IMR-90 (cell line): ENCODE measurements around the gene NTPCR. TPM values are rescaled to one million over a fixed set of nuclear protein-coding genes. Genes with fewer than 3 reads are reported as not detected.

ENCODE experiments used
- ATAC-seq: fragments of 200-7000 bp; cut with Tn5 transposase; 2 replicates; pipeline ENCODE4 v1.9.1; 2020; ENCODE audit warnings: low read depth, mild to moderate bottlenecking, moderate library complexity
- BruUV-seq: library from RNA; stranded (reverse); fragments of 400-500 nt; replicated peaks from 2 replicates; lab custom pipeline; 2021; lab: Mats Ljungman, UMichigan
- CTCF ChIA-PET: fragments of 300-600 bp; formaldehyde crosslinking; extraction: SDS; loops from one replicate; lab custom pipeline; 2021; ENCODE audit warnings: antibody characterized with exemption; lab: Yijun Ruan, JAX
- POLR2A ChIA-PET: fragments of 300-600 bp; sonication (Branson Sonifier 250); formaldehyde crosslinking; loops from one replicate; lab custom pipeline; 2022; ENCODE audit warnings: antibody characterized with exemption; ENCODE audit not compliant: unreplicated experiment; lab: Charles Lee
- DNase-seq: peaks from one replicate; pipeline ENCODE4 v3.0.0; 2013
- H2AFZ ChIP-seq: replicated peaks from 2 replicates; pipeline ENCODE3; 2013; ENCODE audit warnings: low read length, mild to moderate bottlenecking; ENCODE audit not compliant: poor library complexity
- H2AK5ac ChIP-seq: 2 replicates; pipeline ENCODE4 v1.6.1; 2013; ENCODE audit warnings: low read depth, low read length, inconsistent platforms
- H2AK9ac ChIP-seq: replicated peaks from 2 replicates; pipeline ENCODE3; 2013; ENCODE audit warnings: mild to moderate bottlenecking, low read depth, low read length, moderate library complexity; ENCODE audit not compliant: poor library complexity
- H2BK120ac ChIP-seq: 2 replicates; pipeline ENCODE4 v1.6.1; 2013; ENCODE audit warnings: low read depth, low read length, inconsistent platforms
- H2BK15ac ChIP-seq: 3 replicates; pipeline ENCODE4 v1.6.1; 2013; ENCODE audit warnings: low read depth, low read length, inconsistent platforms
- H2BK20ac ChIP-seq: 2 replicates; pipeline ENCODE4 v1.6.1; 2013; ENCODE audit warnings: low read depth, mild to moderate bottlenecking, inconsistent platforms, low read length, moderate library complexity
- H2BK5ac ChIP-seq: 2 replicates; pipeline ENCODE4 v1.6.1; 2013; ENCODE audit warnings: mild to moderate bottlenecking, low read depth, low read length, inconsistent platforms; ENCODE audit not compliant: poor library complexity, severe bottlenecking
- H3K14ac ChIP-seq: replicated peaks from 2 replicates; pipeline ENCODE4 v1.6.1; 2013; ENCODE audit warnings: low read depth, low read length, inconsistent platforms
- H3K18ac ChIP-seq: 2 replicates; pipeline ENCODE4 v1.6.1; 2013; ENCODE audit warnings: low read depth, low read length, control low read depth
- H3K23ac ChIP-seq: 2 replicates; pipeline ENCODE4 v1.6.1; 2013; ENCODE audit warnings: low read depth, low read length, inconsistent platforms
- H3K27ac ChIP-seq: 2 replicates; pipeline ENCODE4 v1.5.1; 2013; ENCODE audit warnings: mild to moderate bottlenecking, control low read depth, low read length; ENCODE audit not compliant: insufficient read depth
- H3K27me3 ChIP-seq: 2 replicates; pipeline ENCODE4 v1.6.1; 2013; ENCODE audit warnings: low read length; ENCODE audit not compliant: control insufficient read depth, insufficient read depth
- H3K36me3 ChIP-seq: 2 replicates; pipeline ENCODE4 v1.6.1; 2013; ENCODE audit warnings: low read length, mixed read lengths; ENCODE audit not compliant: control insufficient read depth, insufficient read depth
- H3K4ac ChIP-seq: 2 replicates; pipeline ENCODE4 v1.6.1; 2013; ENCODE audit warnings: low read depth, low read length, inconsistent platforms
- H3K4me1 ChIP-seq: 2 replicates; pipeline ENCODE4 v1.6.1; 2013; ENCODE audit warnings: low read length, mixed read lengths; ENCODE audit not compliant: control insufficient read depth, insufficient read depth
- H3K4me2 ChIP-seq: 2 replicates; pipeline ENCODE4 v1.6.1; 2013; ENCODE audit warnings: low read depth, mild to moderate bottlenecking, control low read depth, low read length, moderate library complexity
- H3K4me3 ChIP-seq: 2 replicates; pipeline ENCODE4 v1.5.1; 2013; ENCODE audit warnings: low read depth, mild to moderate bottlenecking, control low read depth, low read length, moderate library complexity; ENCODE audit not compliant: insufficient read depth
- H3K56ac ChIP-seq: 2 replicates; pipeline ENCODE4 v1.6.1; 2013; ENCODE audit warnings: low read length, inconsistent platforms; ENCODE audit not compliant: insufficient read depth; ENCODE audit errors: extremely low read depth
- H3K79me1 ChIP-seq, 2 experiments: 2 replicates each; pipeline ENCODE4 v1.6.1; 2013; ENCODE audit warnings: low read length in 2 of 2, inconsistent platforms in 1 of 2, low read depth in 1 of 2
- H3K9ac ChIP-seq: 2 replicates; pipeline ENCODE4 v1.6.1; 2013; ENCODE audit warnings: low read depth, low read length, control low read depth
- H3K9me1 ChIP-seq: 2 replicates; pipeline ENCODE4 v1.6.1; 2013; ENCODE audit warnings: low read length, inconsistent platforms; ENCODE audit not compliant: insufficient read depth
- H3K9me3 ChIP-seq: 2 replicates; pipeline ENCODE4 v1.6.1; 2013; ENCODE audit warnings: low read length; ENCODE audit not compliant: control insufficient read depth, insufficient read depth
- H4K20me1 ChIP-seq: 2 replicates; pipeline ENCODE4 v1.6.1; 2013; ENCODE audit warnings: low read length, inconsistent platforms; ENCODE audit not compliant: insufficient read depth
- H4K5ac ChIP-seq: 2 replicates; pipeline ENCODE4 v1.6.1; 2013; ENCODE audit warnings: mild to moderate bottlenecking, low read depth, low read length, control low read depth
- H4K8ac ChIP-seq, 2 experiments: 2 replicates each; pipeline ENCODE4 v1.6.1; 2013; ENCODE audit warnings: low read depth in 2 of 2, low read length in 2 of 2, control low read depth in 1 of 2, inconsistent platforms in 1 of 2
- H4K91ac ChIP-seq: 2 replicates; pipeline ENCODE4 v1.6.1; 2013; ENCODE audit warnings: low read depth, low read length, inconsistent platforms; ENCODE audit not compliant: insufficient read depth
- BHLHE40 ChIP-seq: fragments of 150-350 bp; IDR thresholded peaks from 2 replicates; pipeline ENCODE4 v1.6.1; 2016; ENCODE audit warnings: mild to moderate bottlenecking, low read depth, low read length
- CEBPB ChIP-seq: IDR thresholded peaks from 2 replicates; pipeline ENCODE4 v1.6.1; 2012; ENCODE audit warnings: low read depth, low read length, improper control_type of control experiment
- CHD1 ChIP-seq: IDR thresholded peaks from 2 replicates; pipeline ENCODE4 v1.6.1; 2012; ENCODE audit warnings: low read depth, low read length, improper control_type of control experiment
- FOS ChIP-seq: fragments of 150-350 bp; IDR thresholded peaks from 2 replicates; pipeline ENCODE4 v1.6.1; 2016; ENCODE audit warnings: low read depth, low read length
- MAFK ChIP-seq: IDR thresholded peaks from 2 replicates; pipeline ENCODE4 v1.6.1; 2012; ENCODE audit warnings: low read depth, low read length, improper control_type of control experiment
- MAZ ChIP-seq: IDR thresholded peaks from 2 replicates; pipeline ENCODE4 v1.6.1; 2012; ENCODE audit warnings: low read depth, mild to moderate bottlenecking, low read length, improper control_type of control experiment, moderate library complexity, borderline replicate concordance
- MXI1 ChIP-seq: IDR thresholded peaks from 2 replicates; pipeline ENCODE4 v1.6.1; 2012; ENCODE audit warnings: low read depth, mild to moderate bottlenecking, low read length, moderate library complexity, borderline replicate concordance
- NFE2L2 ChIP-seq: fragments of 150-350 bp; IDR thresholded peaks from 2 replicates; pipeline ENCODE4 v1.6.1; 2016; ENCODE audit warnings: low read depth, mild to moderate bottlenecking, low read length
- POLR2A ChIP-seq: IDR thresholded peaks from 2 replicates; pipeline ENCODE4 v1.6.1; 2012; ENCODE audit warnings: mild to moderate bottlenecking, low read depth, low read length
- RAD21 ChIP-seq: IDR thresholded peaks from 2 replicates; pipeline ENCODE4 v1.6.1; 2012; ENCODE audit warnings: low read length, improper control_type of control experiment
- RCOR1 ChIP-seq: IDR thresholded peaks from 2 replicates; pipeline ENCODE4 v1.6.1; 2012; ENCODE audit warnings: mild to moderate bottlenecking, low read length, improper control_type of control experiment; ENCODE audit not compliant: insufficient replicate concordance
- RFX5 ChIP-seq: IDR thresholded peaks from 2 replicates; pipeline ENCODE4 v1.8.0; 2012; ENCODE audit warnings: low read depth, mild to moderate bottlenecking, low read length, moderate library complexity
- SMC3 ChIP-seq: fragments of 150-350 bp; IDR thresholded peaks from 2 replicates; pipeline ENCODE4 v1.6.1; 2016; ENCODE audit warnings: low read depth, mild to moderate bottlenecking, antibody characterized with exemption, low read length, moderate library complexity
- WGBS, 2 experiments: methylation state at CpG; one replicate each; pipeline versions ENCODE4 v1.1.5 to v1.1.7; 2013; ENCODE audit warnings: missing lambda C conversion rate in 2 of 2; ENCODE audit not compliant: insufficient read length in 1 of 2; ENCODE audit errors: extremely low coverage in 2 of 2; 5-methylcytosine and 5-hydroxymethylcytosine counted together
- dilution Hi-C: fragments of 300-500 bp; cut with HindIII; formaldehyde crosslinking; loops from one replicate; pipeline ENCODE4 v1.14.3; 2018; ENCODE audit warnings: low sequenced_read_pairs; ENCODE audit not compliant: unreplicated experiment
- in situ Hi-C: fragments of 300-500 bp; cut with MboI; formaldehyde crosslinking; loops from 3 replicates; pipeline ENCODE4 v1.14.3; 2019; ENCODE audit warnings: low sequenced_read_pairs, inconsistent platforms, mixed read lengths
- intact Hi-C: fragments of 100-400 bp; cut with micrococcal nuclease; formaldehyde crosslinking; loops from 2 replicates; pipeline ENCODE4 v1.10.0; 2022
- polyA plus RNA-seq, 3 experiments: library from polyadenylated mRNA; depleted of rRNA; stranded (reverse); fragments of >200 nt; gene quantifications; 2 replicates each; pipeline ENCODE4 v1.2.3, GENCODE V29; 2012; ENCODE audit warnings: low replicate concordance in 1 of 3
- total RNA-seq: library from RNA; depleted of rRNA; stranded (reverse); fragments of >200 nt; gene quantifications from 2 replicates; pipeline ENCODE4 v1.2.3, GENCODE V29; 2012
- TF ChIP-seq, protein P1 (sequence below): conservative IDR thresholded peaks from 2 replicates; pipeline ENCODE4 v1.5.1; 2012; ENCODE audit warnings: mild to moderate bottlenecking, low read depth, low read length, improper control_type of control experiment
- TF ChIP-seq, protein P2 (sequence below): fragments of 150-350 bp; IDR thresholded peaks from 2 replicates; pipeline ENCODE4 v1.6.1; 2017; ENCODE audit warnings: mild to moderate bottlenecking, antibody characterized with exemption, low read length, low read depth
- TF ChIP-seq, protein P3 (sequence below): fragments of 150-350 bp; IDR thresholded peaks from 2 replicates; pipeline ENCODE4 v1.6.1; 2016; ENCODE audit warnings: low read depth, mild to moderate bottlenecking, low read length, moderate library complexity, borderline replicate concordance

NTPCR gene
- total and polyA plus RNA-seq, 2 of the 4 experiments (the other 2 are of a cell fraction) = 13.3 to 16.5 TPM

DNA sequence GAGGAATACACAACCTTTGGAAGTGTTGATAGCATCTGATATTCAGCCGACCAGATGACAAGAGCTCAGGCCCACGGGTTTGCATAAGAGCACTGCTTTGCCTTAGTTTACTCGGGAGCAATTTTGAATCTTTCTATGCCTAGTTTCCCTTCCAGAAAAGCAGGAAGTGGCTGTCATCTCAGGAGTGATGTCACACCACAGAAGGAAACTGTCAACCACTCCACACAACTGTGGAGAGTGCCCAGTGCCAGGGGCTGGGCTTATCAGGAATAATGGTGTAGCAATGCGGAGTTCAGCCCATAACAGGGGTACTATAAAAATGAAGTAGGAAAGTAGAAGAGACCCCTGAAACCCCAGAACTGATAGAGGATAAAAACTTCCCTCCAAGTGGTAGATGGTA lies 28.4 kb downstream of the NTPCR start:
- Histone ChIP-seq H3K4me3 (no peak overlapping the region), H3K27me3 (no peaks in the 10 kb centered on the region), H3K36me3 (peaks cover 14% of the 10 kb centered on the region; the same call in 1 of the 2 replicates), H3K79me1 (no peaks in the 10 kb centered on the region), H3K23ac (peak overlapping the region; percentile 40; the same call in 1 of the 2 replicates), H2BK20ac (0 out of 2 replicates have a peak overlapping the region, but pooled peaks have one; percentile 45), H4K20me1 (no peaks in the 10 kb centered on the region), H3K4me1 (peaks cover 20% of the 10 kb centered on the region), H4K91ac (no peak overlapping the region), H2BK15ac (no peak overlapping the region), H2BK120ac (peak overlapping the region; percentile 59), H2AFZ (no peak overlapping the region), H3K18ac (peak overlapping the region; percentile 72; the same call in 1 of the 2 replicates), H3K9ac (no peak overlapping the region; the same call in 1 of the 2 replicates), H2AK5ac (0 out of 2 replicates have a peak overlapping the region, but pooled peaks have one; percentile 56), H2AK9ac (no peak overlapping the region), H2BK5ac (no peak overlapping the region), H3K9me3 (0 out of 2 replicates have a peak, but pooled peaks cover 1% of the 10 kb centered on the region), H3K56ac (no peak overlapping the region), H3K4me2 (no peak overlapping the region), H4K5ac (peak overlapping the region; percentile 34; the same call in 1 of the 2 replicates), H3K4ac (peak overlapping the region; percentile 77), H4K8ac (peak overlapping the region in 1 of 2 experiments; percentile 48; a peak in 1 of 4 replicates), H3K9me1 (peaks cover 20% of the 10 kb centered on the region), H3K27ac (peak overlapping the region; percentile 94; the same call in 1 of the 2 replicates), H3K14ac (peak overlapping the region; percentile 51; the same call in 1 of the 2 replicates)
- ChIA-PET CTCF (no interaction called here), POLR2A (no interaction called here)
- dilution Hi-C loops (no loop called here), intact Hi-C loops (loop anchor here (1.0 kb wide), 1 partner anchor 340 kb away; no protein-coding TSS in a partner anchor), in situ Hi-C loops (no loop called here)
- no peak for TF ChIP-seq RFX5
- no peak for TF ChIP-seq MAZ
- TF ChIP-seq, protein P1, sequence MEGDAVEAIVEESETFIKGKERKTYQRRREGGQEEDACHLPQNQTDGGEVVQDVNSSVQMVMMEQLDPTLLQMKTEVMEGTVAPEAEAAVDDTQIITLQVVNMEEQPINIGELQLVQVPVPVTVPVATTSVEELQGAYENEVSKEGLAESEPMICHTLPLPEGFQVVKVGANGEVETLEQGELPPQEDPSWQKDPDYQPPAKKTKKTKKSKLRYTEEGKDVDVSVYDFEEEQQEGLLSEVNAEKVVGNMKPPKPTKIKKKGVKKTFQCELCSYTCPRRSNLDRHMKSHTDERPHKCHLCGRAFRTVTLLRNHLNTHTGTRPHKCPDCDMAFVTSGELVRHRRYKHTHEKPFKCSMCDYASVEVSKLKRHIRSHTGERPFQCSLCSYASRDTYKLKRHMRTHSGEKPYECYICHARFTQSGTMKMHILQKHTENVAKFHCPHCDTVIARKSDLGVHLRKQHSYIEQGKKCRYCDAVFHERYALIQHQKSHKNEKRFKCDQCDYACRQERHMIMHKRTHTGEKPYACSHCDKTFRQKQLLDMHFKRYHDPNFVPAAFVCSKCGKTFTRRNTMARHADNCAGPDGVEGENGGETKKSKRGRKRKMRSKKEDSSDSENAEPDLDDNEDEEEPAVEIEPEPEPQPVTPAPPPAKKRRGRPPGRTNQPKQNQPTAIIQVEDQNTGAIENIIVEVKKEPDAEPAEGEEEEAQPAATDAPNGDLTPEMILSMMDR = no peak
- TF ChIP-seq BHLHE40 = no peak
- TF ChIP-seq RAD21 = no peak
- no peak for TF ChIP-seq MXI1
- no peak for TF ChIP-seq FOS
- TF ChIP-seq MAFK = no peak
- TF ChIP-seq CEBPB = no peak
- TF ChIP-seq CHD1 = no peak
- no peak for TF ChIP-seq NFE2L2
- TF ChIP-seq, protein P2, sequence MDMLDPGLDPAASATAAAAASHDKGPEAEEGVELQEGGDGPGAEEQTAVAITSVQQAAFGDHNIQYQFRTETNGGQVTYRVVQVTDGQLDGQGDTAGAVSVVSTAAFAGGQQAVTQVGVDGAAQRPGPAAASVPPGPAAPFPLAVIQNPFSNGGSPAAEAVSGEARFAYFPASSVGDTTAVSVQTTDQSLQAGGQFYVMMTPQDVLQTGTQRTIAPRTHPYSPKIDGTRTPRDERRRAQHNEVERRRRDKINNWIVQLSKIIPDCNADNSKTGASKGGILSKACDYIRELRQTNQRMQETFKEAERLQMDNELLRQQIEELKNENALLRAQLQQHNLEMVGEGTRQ = no peak
- no peak for TF ChIP-seq RCOR1
- no peak for TF ChIP-seq SMC3
- TF ChIP-seq, protein P3, sequence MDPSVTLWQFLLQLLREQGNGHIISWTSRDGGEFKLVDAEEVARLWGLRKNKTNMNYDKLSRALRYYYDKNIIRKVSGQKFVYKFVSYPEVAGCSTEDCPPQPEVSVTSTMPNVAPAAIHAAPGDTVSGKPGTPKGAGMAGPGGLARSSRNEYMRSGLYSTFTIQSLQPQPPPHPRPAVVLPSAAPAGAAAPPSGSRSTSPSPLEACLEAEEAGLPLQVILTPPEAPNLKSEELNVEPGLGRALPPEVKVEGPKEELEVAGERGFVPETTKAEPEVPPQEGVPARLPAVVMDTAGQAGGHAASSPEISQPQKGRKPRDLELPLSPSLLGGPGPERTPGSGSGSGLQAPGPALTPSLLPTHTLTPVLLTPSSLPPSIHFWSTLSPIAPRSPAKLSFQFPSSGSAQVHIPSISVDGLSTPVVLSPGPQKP = no peak
- TF ChIP-seq POLR2A = no peak
- WGBS, 2 experiments = no CpG with 5 or more reads among the region's 4 CpGs
- DNase-seq (no peak), ATAC-seq (no peak; the same call in 1 of the 2 replicates)
- no TSS peak for BruUV-seq
